ENCODE results near the gene DMPK.

DNA sequence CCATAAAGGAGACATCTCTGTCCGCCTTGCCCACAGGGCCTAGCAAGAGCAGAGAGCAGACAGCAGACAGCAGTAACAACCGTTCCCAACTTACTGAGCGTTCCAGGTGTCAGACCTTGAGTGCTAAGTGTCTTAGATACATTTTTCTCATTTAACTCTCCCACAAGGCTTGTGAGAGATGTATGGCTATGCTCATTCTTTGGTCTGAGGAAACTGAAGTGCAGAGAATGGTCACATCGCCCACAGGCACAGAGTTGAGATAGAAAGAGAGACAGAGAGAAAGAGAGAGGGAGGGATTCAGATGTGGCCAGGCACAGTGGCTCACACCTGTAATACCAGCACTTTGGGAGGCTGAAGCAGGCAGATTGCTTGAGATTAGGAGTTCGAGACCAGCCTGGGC lies 34.8 kb downstream of the DMPK start:
- TF ChIP-seq, protein P1, sequence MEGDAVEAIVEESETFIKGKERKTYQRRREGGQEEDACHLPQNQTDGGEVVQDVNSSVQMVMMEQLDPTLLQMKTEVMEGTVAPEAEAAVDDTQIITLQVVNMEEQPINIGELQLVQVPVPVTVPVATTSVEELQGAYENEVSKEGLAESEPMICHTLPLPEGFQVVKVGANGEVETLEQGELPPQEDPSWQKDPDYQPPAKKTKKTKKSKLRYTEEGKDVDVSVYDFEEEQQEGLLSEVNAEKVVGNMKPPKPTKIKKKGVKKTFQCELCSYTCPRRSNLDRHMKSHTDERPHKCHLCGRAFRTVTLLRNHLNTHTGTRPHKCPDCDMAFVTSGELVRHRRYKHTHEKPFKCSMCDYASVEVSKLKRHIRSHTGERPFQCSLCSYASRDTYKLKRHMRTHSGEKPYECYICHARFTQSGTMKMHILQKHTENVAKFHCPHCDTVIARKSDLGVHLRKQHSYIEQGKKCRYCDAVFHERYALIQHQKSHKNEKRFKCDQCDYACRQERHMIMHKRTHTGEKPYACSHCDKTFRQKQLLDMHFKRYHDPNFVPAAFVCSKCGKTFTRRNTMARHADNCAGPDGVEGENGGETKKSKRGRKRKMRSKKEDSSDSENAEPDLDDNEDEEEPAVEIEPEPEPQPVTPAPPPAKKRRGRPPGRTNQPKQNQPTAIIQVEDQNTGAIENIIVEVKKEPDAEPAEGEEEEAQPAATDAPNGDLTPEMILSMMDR (IDR thresholded peaks at IDR 0.05; ENCODE audit: insufficient read depth, low read length): no peak
- TF ChIP-seq POLR2AphosphoS5 (IDR thresholded peaks at IDR 0.05; ENCODE audit: low read depth) (no peak), SPI1 (IDR thresholded peaks at IDR 0.05; ENCODE audit: borderline replicate concordance, low read depth) (no peak), GABPA (IDR thresholded peaks at IDR 0.05; ENCODE audit: low read depth) (no peak)
- TF ChIP-seq, protein P2, sequence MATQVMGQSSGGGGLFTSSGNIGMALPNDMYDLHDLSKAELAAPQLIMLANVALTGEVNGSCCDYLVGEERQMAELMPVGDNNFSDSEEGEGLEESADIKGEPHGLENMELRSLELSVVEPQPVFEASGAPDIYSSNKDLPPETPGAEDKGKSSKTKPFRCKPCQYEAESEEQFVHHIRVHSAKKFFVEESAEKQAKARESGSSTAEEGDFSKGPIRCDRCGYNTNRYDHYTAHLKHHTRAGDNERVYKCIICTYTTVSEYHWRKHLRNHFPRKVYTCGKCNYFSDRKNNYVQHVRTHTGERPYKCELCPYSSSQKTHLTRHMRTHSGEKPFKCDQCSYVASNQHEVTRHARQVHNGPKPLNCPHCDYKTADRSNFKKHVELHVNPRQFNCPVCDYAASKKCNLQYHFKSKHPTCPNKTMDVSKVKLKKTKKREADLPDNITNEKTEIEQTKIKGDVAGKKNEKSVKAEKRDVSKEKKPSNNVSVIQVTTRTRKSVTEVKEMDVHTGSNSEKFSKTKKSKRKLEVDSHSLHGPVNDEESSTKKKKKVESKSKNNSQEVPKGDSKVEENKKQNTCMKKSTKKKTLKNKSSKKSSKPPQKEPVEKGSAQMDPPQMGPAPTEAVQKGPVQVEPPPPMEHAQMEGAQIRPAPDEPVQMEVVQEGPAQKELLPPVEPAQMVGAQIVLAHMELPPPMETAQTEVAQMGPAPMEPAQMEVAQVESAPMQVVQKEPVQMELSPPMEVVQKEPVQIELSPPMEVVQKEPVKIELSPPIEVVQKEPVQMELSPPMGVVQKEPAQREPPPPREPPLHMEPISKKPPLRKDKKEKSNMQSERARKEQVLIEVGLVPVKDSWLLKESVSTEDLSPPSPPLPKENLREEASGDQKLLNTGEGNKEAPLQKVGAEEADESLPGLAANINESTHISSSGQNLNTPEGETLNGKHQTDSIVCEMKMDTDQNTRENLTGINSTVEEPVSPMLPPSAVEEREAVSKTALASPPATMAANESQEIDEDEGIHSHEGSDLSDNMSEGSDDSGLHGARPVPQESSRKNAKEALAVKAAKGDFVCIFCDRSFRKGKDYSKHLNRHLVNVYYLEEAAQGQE (IDR thresholded peaks at IDR 0.05; ENCODE audit: insufficient replicate concordance, low read depth): no peak
